Upper lobe of right lung (tissue), 1 donor: ENCODE results near the gene PRLH. TPM values are rescaled to one million over a fixed set of nuclear protein-coding genes. Genes with fewer than 3 reads are reported as not detected.

Experiments
- ATAC-seq: fragments of 200-7000 bp; cut with Tn5 transposase; one replicate; pipeline ENCODE4 v1.9.1; 2020; ENCODE audit warnings: mild to moderate bottlenecking, moderate library complexity
- DNase-seq: peaks from one replicate; pipeline ENCODE4 v3.0.0-alpha.2; 2020
- H3K27ac ChIP-seq: fragments of 200-600 bp; one replicate; pipeline ENCODE4 v1.8.0; 2022
- H3K27me3 ChIP-seq: fragments of 200-600 bp; one replicate; pipeline ENCODE4 v1.8.0; 2022; ENCODE audit warnings: mild to moderate bottlenecking
- H3K36me3 ChIP-seq: fragments of 200-600 bp; one replicate; pipeline ENCODE4 v1.8.0; 2022
- H3K4me1 ChIP-seq: fragments of 200-600 bp; one replicate; pipeline ENCODE4 v1.8.0; 2022
- H3K4me3 ChIP-seq: fragments of 200-600 bp; one replicate; pipeline ENCODE4 v1.8.0; 2022; ENCODE audit warnings: mild to moderate bottlenecking
- H3K9me3 ChIP-seq: fragments of 200-600 bp; one replicate; pipeline ENCODE4 v1.8.0; 2022
- intact Hi-C: fragments of 100-400 bp; cut with DNase I; formaldehyde crosslinking; loops from one replicate; pipeline ENCODE4 v1.11.0; 2022
- total RNA-seq: library from RNA; stranded (reverse); fragmentation: NEBNext Ultra II Directional; extraction: Animal tissue kit (Norgen Biotek cat#: 25700); gene quantifications from one replicate; pipeline ENCODE4 v1.2.1, GENCODE V29; 2021
- TF ChIP-seq, protein P1 (sequence below): fragments of 200-600 bp; IDR thresholded peaks from one replicate; pipeline ENCODE4 v1.8.0; 2022; ENCODE audit warnings: antibody characterized with exemption
- donor health status: DM: no; HTN: yes; CAD: no; lungs with severe emphysema.

Gene PRLH
- total RNA-seq, 1 donor from 2014 or later = not detected

DNA sequence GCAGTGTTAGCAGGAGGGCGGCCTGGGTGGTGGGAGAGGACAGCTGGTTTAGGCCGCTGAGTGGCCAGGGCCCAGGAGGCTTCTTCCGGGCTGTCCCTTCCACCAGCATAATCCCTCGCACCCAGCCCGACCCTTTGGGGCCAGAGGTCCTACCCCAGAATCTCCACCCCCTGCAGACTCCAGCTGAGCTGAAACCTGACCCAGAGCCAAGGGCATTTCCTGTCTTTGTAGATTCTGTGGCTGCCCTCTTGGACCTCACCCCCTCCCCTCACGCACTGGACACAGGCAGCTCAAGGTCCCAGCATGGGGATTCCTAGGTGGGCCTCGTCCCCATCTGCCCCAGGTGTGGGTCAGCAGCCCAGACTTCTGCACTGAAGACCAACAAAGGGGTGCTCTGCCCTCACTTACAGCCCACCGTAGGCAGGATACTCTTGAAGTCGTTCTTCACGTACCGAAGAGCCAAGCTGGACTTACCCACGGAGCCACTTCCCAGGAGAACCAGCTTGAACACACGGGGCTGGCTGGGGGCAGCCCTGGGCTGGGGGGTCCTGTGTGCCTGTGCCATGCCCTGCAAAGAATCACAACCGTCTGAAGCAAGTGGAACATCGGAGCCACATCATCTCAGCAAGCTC is 19.3 kb downstream of the PRLH start:
- intact Hi-C loops = no loop called here
- no peaks in the 10 kb centered on the region for H3K27me3 ChIP-seq
- no peaks in the 10 kb centered on the region for H3K9me3 ChIP-seq
- no peak overlapping the region for H3K27ac ChIP-seq
- H3K4me3 ChIP-seq = no peak overlapping the region
- peaks cover 15% of the 10 kb centered on the region for H3K4me1 ChIP-seq
- ATAC-seq (no peak), DNase-seq (no peak)
- TF ChIP-seq, protein P1, sequence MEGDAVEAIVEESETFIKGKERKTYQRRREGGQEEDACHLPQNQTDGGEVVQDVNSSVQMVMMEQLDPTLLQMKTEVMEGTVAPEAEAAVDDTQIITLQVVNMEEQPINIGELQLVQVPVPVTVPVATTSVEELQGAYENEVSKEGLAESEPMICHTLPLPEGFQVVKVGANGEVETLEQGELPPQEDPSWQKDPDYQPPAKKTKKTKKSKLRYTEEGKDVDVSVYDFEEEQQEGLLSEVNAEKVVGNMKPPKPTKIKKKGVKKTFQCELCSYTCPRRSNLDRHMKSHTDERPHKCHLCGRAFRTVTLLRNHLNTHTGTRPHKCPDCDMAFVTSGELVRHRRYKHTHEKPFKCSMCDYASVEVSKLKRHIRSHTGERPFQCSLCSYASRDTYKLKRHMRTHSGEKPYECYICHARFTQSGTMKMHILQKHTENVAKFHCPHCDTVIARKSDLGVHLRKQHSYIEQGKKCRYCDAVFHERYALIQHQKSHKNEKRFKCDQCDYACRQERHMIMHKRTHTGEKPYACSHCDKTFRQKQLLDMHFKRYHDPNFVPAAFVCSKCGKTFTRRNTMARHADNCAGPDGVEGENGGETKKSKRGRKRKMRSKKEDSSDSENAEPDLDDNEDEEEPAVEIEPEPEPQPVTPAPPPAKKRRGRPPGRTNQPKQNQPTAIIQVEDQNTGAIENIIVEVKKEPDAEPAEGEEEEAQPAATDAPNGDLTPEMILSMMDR = no peak
- no peaks in the 10 kb centered on the region for H3K36me3 ChIP-seq

DNA sequence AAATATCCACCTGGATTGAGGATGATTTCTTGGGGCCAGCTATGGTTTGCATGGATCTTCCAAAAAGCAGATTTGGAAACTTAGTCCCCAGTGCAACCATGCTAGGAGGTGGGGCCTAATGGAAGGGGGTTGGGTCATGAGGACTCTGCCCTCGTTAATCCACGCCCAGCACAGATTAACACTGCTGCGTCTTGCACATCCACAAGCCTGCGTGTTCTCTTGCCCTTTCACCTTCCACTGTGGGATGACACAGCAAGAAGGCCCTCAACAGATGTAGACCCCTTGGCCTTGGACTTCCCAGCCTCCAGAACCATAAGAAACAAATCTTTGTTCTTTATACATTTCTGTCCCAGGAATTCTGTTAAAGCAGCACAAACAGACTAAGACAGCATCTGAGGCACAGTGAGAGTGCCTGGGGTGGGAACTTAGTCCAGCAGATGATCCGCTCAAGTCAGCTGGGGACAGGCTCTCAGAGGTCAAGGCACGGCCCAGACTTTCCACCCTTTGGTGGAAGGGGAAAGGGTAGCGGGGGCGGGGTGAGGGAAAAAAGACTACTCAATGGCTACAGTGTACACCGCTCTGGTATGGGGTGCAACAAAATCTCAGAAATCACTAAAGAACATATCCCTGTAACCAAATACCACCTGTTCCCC is 21.8 kb downstream of the PRLH start:
- ATAC-seq (no peak), DNase-seq (no peak)
- intact Hi-C loops = no loop called here
- Histone ChIP-seq H3K27ac (no peak overlapping the region), H3K4me1 (no peaks in the 10 kb centered on the region), H3K27me3 (no peaks in the 10 kb centered on the region), H3K9me3 (no peaks in the 10 kb centered on the region), H3K4me3 (no peak overlapping the region), H3K36me3 (no peaks in the 10 kb centered on the region)
- TF ChIP-seq, protein P1 = no peak

GRCh38 chr2:237590272-237591140 is 24.1 kb downstream of the PRLH start, which contains the start of gene RAB17:
Gene RAB17, minus strand, starts transcription at chr2:237590734. Its CDS starts 4,580 bp downstream, at chr2:237586154.
- Histone ChIP-seq H3K4me3 (peak within 1 kb of the TSS; percentile 41), H3K9me3 (no peaks in the 10 kb centered on the region), H3K36me3 (no peaks in the 10 kb centered on the region), H3K4me1 (no peaks in the 10 kb centered on the region), H3K27me3 (no peaks in the 10 kb centered on the region), H3K27ac (peak within 1 kb of the TSS; percentile 84)
- ATAC-seq = peak; percentile 82
- DNase-seq = peak; percentile 86
- TF ChIP-seq, protein P1 = no peak
- intact Hi-C loops = no loop called here

GRCh38 chr2:237591141-237591881 is 24.9 kb downstream of the PRLH start:
- Histone ChIP-seq H3K4me1 (no peaks in the 10 kb centered on the region), H3K36me3 (no peaks in the 10 kb centered on the region), H3K9me3 (no peaks in the 10 kb centered on the region), H3K4me3 (peak overlapping the region; percentile 41), H3K27me3 (no peaks in the 10 kb centered on the region), H3K27ac (peak overlapping the region; percentile 84)
- ATAC-seq (peak; percentile 65), DNase-seq (peak; percentile 88)
- intact Hi-C loops = no loop called here
- TF ChIP-seq, protein P1 = no peak

- DNase-seq = no peak
- Histone ChIP-seq H3K4me1 (no peaks in the 10 kb centered on the region), H3K36me3 (no peaks in the 10 kb centered on the region), H3K4me3 (no peak overlapping the region), H3K27ac (peak overlapping the region; percentile 84), H3K9me3 (no peaks in the 10 kb centered on the region), H3K27me3 (no peaks in the 10 kb centered on the region)
- no peak for ATAC-seq
- TF ChIP-seq, protein P1 = no peak
- intact Hi-C loops = no loop called here
These were observed 26.1 kb downstream of the PRLH start for GRCh38 chr2:237592425-237592980.
